K562 (cell line): ENCODE measurements around the gene LAIR1. TPM values are rescaled to one million over a fixed set of nuclear protein-coding genes. Genes with fewer than 3 reads are reported as not detected.
A peak's percentile ranks its signal among the peaks of the same experiment; 100 is the strongest.

ENCODE experiments used
- BACH1 ChIP-seq: fragments of 200-800 bp; sonication (Bioruptor generic); IDR thresholded peaks from 2 replicates; pipeline ENCODE4 v1.6.1; 2016; ENCODE audit warnings: missing genetic modification characterization, missing compliant biosample characterization
- FOXM1 ChIP-seq, 2 experiments: fragments of 450-650 bp in 1 of 2; sonication (generic) in 1 of 2; formaldehyde crosslinking in 1 of 2; IDR thresholded peaks; 2 replicates each; pipeline versions ENCODE4 v1.6.1 to v1.9.0; 2017 to 2022; ENCODE audit warnings: low read depth in 2 of 2, mild to moderate bottlenecking in 2 of 2, missing genetic modification reagents in 1 of 2, moderate library complexity in 1 of 2
- HLTF ChIP-seq: fragments of 450-650 bp; IDR thresholded peaks from 2 replicates; pipeline ENCODE4 v1.6.1; 2016
- MYC ChIP-seq, 2 experiments: fragments of 250-450 bp in 1 of 2; sonication (Bioruptor Pico) in 1 of 2; IDR thresholded peaks; 2 replicates each; pipeline versions ENCODE4 v1.5.1 to v1.6.1; 2012 to 2021; ENCODE audit warnings: low read depth in 2 of 2, borderline replicate concordance in 1 of 2, improper control_type of control experiment in 1 of 2, low read length in 1 of 2, mild to moderate bottlenecking in 1 of 2, moderate library complexity in 1 of 2
- PKNOX1 ChIP-seq: fragments of 450-650 bp; IDR thresholded peaks from 2 replicates; pipeline ENCODE4 v1.6.1; 2016
- TCF7 ChIP-seq: sonication (generic); IDR thresholded peaks from 2 replicates; pipeline ENCODE4 v1.6.1; 2016; ENCODE audit warnings: antibody characterized with exemption, borderline replicate concordance
- ZC3H4 ChIP-seq: sonication (generic); formaldehyde crosslinking; IDR thresholded peaks from 2 replicates; pipeline ENCODE4 v1.9.0; 2021; ENCODE audit warnings: missing genetic modification reagents, borderline replicate concordance
- ZNF41 ChIP-seq: fragments of 250-450 bp; sonication (Bioruptor Pico); conservative IDR thresholded peaks from 2 replicates; pipeline ENCODE4 v1.4.0; 2020; ENCODE audit warnings: mild to moderate bottlenecking
- ZSCAN32 ChIP-seq: fragments of 450-650 bp; formaldehyde crosslinking; IDR thresholded peaks from 2 replicates; pipeline ENCODE4 v1.4.0; 2020; ENCODE audit warnings: mild to moderate bottlenecking, moderate library complexity
- polyA plus RNA-seq, 8 experiments: library from polyadenylated mRNA; depleted of rRNA in 4 of 8; stranded (reverse) in 5 of 8; unstranded in 3 of 8; fragments of >200 nt; fragmentation: Nextera tagmentation in 2 of 8; fragmentation: Illumina TruSeq in 1 of 8; extraction: Ambion mirVana in 2 of 8; extraction: Trizol in 1 of 8; gene quantifications; 2 replicates each; pipeline versions ENCODE4 v1.2.1 to v1.2.3, GENCODE V29; 2011 to 2014; ENCODE audit warnings: inconsistent platforms in 1 of 8, missing spikeins in 1 of 8
- total RNA-seq, 7 experiments: library from RNA; depleted of rRNA in 6 of 7; stranded (reverse); fragments of >200 nt in 6 of 7; fragmentation: Illumina TruSeq in 2 of 7; extraction: Trizol in 2 of 7; gene quantifications; 2 replicates each; pipeline versions ENCODE4 v1.2.1 to v1.2.3, GENCODE V29; 2011 to 2021; ENCODE audit warnings: low replicate concordance in 1 of 7
- TF ChIP-seq, protein P1 (sequence below): sonication (generic); formaldehyde crosslinking; IDR thresholded peaks from 2 replicates; pipeline ENCODE4 v1.4.0; 2020; ENCODE audit warnings: mild to moderate bottlenecking, missing genetic modification reagents
- TF ChIP-seq, protein P2 (sequence below): fragments of 450-650 bp; IDR thresholded peaks from 2 replicates; pipeline ENCODE4 v1.6.1; 2016; ENCODE audit warnings: antibody characterized with exemption
- TF ChIP-seq, protein P3 (sequence below), 2 experiments: fragments of 450-650 bp; IDR thresholded peaks; 2 replicates each; pipeline ENCODE4 v1.6.1; 2016; ENCODE audit warnings: mild to moderate bottlenecking in 2 of 2, borderline replicate concordance in 1 of 2, low read depth in 1 of 2, moderate library complexity in 1 of 2

Gene LAIR1
- total and polyA plus RNA-seq, 9 of the 15 experiments (the other 6 are each of a cell fraction or from before 2014, with no cell fraction given), result 0.12 to 0.54 (median 0.24) TPM; not detected in 6

DNA sequence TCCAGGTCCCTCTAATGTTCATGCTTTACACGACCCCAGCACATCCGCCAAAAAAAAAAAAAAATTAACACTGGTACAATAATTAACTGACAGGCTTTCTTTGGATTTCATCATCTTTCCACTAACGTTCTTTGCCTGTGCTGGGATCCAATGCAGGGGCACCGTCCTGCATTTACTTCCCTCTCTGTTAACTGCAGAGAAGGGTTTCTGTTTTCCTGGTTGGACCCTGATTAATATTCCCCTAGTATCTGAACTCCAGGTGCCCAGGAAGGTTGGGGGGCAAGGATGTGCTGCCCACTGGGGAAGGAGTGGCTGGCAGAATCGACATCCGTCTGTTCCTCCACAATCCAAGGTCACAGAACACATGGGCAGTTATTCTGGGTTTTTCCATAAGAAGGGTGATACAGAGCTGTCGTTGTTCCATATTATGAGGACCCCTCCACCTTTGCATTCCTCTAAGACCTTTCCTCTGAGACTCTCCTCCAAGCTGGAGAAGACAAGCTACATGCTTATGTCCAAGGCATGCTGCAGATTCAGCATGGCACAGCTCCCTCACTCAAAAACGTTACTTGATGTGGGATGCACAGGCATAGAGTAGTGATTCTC, 4.5 kb upstream of the LAIR1 start (continued):
- TF ChIP-seq, protein P1, sequence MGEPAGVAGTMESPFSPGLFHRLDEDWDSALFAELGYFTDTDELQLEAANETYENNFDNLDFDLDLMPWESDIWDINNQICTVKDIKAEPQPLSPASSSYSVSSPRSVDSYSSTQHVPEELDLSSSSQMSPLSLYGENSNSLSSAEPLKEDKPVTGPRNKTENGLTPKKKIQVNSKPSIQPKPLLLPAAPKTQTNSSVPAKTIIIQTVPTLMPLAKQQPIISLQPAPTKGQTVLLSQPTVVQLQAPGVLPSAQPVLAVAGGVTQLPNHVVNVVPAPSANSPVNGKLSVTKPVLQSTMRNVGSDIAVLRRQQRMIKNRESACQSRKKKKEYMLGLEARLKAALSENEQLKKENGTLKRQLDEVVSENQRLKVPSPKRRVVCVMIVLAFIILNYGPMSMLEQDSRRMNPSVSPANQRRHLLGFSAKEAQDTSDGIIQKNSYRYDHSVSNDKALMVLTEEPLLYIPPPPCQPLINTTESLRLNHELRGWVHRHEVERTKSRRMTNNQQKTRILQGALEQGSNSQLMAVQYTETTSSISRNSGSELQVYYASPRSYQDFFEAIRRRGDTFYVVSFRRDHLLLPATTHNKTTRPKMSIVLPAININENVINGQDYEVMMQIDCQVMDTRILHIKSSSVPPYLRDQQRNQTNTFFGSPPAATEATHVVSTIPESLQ (CRISPR knock-in tag), result no peak
- peak; percentile 19; the same call in 1 of the 2 replicates for TF ChIP-seq ZNF41 (CRISPR knock-in tag)
- peak; percentile 35; the same call in 1 of the 2 replicates for TF ChIP-seq BACH1
- no peak for TF ChIP-seq TCF7
- TF ChIP-seq FOXM1 (IDR thresholded peaks at IDR 0.05; ENCODE audit: low read depth), result no peak
- no peak for TF ChIP-seq FOXM1 (CRISPR knock-in tag; IDR thresholded peaks at IDR 0.05; ENCODE audit: low read depth)
- TF ChIP-seq, protein P2, sequence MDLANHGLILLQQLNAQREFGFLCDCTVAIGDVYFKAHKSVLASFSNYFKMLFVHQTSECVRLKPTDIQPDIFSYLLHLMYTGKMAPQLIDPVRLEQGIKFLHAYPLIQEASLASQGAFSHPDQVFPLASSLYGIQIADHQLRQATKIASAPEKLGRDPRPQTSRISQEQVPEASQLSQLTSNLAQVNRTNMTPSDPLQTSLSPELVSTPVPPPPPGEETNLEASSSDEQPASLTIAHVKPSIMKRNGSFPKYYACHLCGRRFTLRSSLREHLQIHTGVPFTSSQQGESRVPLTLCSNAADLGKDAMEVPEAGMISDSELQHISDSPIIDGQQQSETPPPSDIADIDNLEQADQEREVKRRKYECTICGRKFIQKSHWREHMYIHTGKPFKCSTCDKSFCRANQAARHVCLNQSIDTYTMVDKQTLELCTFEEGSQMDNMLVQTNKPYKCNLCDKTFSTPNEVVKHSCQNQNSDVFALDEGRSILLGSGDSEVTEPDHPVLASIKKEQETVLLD, result no peak
- no peak for TF ChIP-seq ZC3H4 (CRISPR knock-in tag)
- TF ChIP-seq, protein P3, sequence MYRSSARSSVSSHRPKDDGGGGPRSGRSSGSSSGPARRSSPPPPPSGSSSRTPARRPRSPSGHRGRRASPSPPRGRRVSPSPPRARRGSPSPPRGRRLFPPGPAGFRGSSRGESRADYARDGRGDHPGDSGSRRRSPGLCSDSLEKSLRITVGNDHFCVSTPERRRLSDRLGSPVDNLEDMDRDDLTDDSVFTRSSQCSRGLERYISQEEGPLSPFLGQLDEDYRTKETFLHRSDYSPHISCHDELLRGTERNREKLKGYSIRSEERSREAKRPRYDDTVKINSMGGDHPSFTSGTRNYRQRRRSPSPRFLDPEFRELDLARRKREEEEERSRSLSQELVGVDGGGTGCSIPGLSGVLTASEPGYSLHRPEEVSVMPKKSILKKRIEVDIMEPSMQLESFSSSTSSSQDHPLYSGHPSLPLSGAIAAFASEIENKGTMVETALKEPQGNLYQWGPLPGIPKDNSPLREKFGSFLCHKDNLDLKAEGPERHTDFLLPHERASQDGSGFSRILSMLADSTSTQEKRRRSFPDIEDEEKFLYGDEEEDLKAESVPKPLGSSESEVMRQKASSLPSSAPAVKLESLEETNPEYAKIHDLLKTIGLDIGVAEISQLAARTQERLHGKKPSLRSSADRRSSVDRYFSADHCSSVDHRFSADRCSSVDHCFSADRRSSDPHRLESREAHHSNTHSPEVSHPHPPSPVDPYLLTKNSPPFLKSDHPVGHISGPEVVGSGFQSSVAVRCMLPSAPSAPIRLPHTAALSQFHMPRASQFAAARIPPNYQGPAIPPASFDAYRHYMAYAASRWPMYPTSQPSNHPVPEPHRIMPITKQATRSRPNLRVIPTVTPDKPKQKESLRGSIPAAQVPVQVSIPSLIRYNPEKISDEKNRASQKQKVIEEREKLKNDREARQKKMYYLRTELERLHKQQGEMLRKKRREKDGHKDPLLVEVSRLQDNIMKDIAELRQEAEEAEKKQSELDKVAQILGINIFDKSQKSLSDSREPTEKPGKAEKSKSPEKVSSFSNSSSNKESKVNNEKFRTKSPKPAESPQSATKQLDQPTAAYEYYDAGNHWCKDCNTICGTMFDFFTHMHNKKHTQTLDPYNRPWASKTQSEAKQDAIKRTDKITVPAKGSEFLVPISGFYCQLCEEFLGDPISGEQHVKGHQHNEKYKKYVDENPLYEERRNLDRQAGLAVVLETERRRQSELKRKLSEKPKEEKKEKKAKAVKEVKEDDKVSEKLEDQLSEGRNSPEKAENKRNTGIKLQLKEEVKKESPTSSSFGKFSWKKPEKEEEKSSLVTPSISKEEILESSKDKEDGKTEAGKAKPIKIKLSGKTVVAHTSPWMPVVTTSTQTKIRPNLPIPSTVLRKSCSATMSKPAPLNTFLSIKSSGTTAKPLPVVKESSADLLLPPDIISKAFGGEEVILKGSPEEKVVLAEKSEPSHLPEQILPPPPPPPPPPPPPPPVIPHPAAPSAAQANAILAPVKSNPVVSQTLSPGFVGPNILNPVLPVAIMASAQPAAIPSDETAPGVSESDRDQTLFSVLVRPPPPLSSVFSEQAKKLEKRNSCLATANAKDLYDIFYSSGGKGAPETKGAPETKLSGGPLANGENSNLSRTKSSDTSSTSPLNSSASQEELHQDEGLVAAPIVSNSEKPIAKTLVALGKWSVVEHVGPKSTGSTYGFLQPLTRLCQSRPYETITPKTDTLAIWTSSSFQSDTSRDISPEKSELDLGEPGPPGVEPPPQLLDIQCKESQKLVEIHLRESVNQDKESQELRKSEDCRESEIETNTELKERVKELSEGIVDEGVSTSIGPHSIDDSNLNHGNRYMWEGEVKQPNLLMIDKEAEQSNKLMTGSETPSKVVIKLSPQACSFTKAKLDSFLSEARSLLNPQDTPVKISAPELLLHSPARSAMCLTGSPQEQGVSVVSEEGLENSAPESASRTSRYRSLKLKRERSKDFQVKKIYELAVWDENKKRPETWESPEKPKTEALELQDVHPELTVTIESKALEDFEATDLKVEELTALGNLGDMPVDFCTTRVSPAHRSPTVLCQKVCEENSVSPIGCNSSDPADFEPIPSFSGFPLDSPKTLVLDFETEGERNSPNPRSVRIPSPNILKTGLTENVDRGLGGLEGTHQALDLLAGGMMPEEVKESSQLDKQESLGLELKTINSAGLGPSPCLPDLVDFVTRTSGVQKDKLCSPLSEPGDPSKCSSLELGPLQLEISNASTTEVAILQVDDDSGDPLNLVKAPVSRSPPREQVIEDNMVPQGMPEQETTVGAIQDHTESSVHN (IDR thresholded peaks at IDR 0.05; ENCODE audit: borderline replicate concordance in 1 of 2, low read depth in 1 of 2), result no peak
- 0 out of 2 replicates have a peak, but pooled peaks have one; percentile 48 for TF ChIP-seq PKNOX1
- TF ChIP-seq ZSCAN32, result peak; percentile 65
- TF ChIP-seq HLTF, result no peak
- peak; percentile 37 for TF ChIP-seq MYC (IDR thresholded peaks at IDR 0.05; ENCODE audit: low read depth, low read length)
- TF ChIP-seq MYC (CRISPR knock-in tag; IDR thresholded peaks at IDR 0.05; ENCODE audit: borderline replicate concordance, low read depth), result no peak
